Limb (tissue), 2 donors: ENCODE measurements around the gene FBN3.
"Not testable (repeated sequence)": the region's sequence is repeated elsewhere in the genome, so short reads cannot be mapped to it uniquely, and the experiment has no call there.

ENCODE experiments used
- DNase-seq, 2 donors: peaks; one replicate each; pipeline ENCODE4 v3.0.0-alpha.2; 2016; ENCODE audit errors: extremely low spot score in 2 of 2

The FBN3 gene

DNA sequence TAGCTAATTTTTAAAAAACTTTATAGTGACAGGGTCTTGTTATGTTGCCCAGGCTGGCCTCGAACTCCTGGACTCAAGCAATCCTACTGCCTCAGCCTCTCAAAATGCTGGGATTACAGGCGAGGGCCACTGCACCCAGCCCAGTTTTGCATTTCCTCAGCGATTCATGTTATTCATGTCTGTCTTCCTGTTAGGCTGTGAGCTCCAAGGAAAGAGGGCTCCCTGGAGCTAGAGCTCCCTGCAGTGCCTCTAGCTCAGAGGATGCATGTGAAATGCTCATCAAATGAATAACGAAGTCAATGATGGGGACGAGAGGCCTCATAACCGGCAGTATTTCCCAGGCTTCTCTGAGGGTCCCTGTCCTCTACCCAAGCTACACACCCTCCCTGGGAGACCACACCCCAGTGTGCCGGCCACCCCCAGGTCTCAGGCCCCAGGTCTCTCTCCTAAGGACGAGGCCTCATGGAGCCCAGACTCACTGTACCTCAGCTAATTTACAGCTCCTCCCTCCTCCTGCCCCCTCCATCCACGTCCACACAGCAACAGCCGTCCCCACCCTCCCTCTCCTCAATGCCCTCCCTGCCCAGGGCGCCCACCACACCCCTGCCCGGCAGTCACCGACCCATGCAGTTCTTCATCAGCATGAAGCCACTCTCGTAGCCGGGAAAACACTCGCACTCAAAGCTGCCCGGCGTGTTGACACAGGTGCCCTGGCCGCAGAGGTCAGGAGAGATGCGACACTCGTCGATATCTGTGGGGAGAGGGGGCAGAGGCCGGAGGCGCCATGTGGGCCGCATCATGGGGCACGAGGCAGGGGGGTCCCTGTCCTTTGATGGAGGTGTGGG is 28.5 kb downstream of the FBN3 start:
- DNase-seq, result no peak

DNA sequence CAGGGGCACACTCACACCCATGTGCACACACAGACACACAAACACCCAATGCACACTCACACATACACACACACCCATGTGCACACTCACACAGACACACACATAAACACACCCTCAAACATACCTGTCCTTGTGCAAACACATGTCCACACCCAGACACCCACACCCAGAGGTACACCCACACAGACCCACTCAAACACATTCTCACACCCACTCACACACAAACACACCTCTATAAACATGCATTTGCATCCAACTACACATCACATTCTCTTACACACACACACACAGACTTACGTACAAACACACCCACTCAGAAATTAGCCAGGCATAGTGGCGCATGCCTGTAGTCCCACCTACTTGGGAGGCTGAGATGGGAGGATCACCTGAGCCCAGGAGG is 31.4 kb downstream of the FBN3 start:
- no peak for DNase-seq

DNA sequence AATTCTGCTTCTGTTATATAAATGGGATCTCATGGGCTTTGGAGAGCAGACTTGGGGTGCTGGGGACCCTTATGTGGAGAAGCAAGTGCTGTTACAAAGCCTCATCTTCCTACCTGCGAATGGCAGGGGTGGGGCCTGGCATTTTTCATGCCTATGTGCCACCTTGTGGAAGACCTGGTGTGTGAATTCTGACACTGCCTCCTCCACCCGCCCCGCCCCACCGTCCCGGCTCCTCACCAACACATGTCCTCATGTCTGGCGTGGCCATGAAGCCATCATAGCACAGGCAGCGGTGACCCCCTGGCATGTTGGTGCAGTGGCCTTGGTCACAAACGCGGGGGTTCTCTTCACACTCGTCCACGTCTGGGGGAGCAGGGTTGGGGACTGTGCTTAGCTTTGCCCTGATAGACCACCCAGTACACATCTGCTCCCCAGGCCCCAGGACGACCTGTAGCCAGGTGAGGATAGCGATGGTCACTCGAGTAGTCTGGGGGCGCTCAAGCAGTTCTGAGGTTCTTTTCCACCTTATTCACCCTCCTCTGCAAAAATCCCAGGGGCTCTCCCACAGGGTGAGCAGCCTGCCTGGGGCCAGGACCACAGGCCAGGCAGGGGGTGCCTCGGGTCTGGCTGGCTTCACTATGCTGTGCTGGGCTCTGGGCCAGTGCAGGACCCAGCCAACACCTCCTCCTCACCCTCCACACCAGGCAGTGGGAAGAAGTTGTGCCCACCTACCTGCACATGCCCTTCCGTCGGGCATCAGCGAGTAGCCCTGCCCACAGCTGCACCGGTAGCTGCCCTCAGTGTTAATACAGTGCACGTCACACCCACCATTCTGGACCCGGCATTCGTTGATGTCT is 32.7 kb downstream of the FBN3 start:
- no peak for DNase-seq

DNA sequence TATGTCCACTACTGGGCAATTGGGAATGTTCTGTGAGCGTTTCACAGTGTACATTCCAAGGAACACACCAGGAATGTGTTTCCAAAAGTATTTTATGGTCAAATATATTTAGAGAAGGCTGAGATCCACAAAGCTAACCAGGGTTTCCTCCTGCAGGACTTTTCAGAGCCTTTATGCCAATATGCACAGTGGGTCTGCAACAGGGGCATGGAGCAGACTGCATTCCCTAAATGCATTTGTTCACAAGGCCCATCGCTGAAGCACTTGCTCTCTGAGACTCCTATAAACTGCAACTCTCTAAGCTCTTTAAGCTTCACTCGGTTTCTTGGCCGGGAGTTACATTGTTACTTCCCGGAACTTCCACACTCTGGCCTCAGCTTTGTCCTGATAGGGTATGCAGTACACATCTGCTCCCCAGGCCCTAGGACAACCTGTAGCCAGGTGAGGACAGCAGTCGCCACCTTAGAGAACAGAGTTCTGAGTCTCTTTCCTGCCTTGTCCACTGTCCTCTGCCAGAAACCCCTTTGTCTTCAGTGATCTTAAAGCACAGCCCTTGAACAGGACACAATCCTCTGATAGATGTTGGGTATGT is 33.5 kb downstream of the FBN3 start:
- no peak for DNase-seq

- DNase-seq, result no peak
Measured at GRCh38 chr19:8113017-8113416, 36.4 kb downstream of the FBN3 start.

- DNase-seq, result no peak
Measured at GRCh38 chr19:8111376-8111775, 38.0 kb downstream of the FBN3 start.

DNA sequence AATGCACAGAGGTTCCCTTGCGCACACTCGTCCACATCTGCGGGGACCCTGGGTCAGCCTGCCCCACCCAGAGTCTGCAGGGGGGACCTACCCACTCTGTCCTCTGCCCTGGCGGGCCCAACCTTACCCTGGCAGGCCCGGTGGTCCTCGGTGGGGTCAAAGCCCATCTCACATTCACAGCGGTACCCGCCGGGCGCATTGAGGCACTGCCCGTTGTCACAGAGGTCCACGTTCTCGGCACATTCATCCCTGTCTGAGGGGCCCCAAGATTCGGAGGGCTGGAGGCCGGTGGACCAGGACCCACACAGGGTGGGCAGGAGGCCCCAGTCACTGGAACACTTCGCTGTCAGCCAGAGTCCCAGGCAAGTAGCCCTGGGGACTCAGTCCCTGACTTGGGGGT is 38.5 kb downstream of the FBN3 start:
- DNase-seq, result no peak

- DNase-seq, result no peak
Measured at GRCh38 chr19:8109890-8110662, 39.3 kb downstream of the FBN3 start.

- DNase-seq, result no peak
Measured at GRCh38 chr19:8109455-8109854, 39.9 kb downstream of the FBN3 start.

DNA sequence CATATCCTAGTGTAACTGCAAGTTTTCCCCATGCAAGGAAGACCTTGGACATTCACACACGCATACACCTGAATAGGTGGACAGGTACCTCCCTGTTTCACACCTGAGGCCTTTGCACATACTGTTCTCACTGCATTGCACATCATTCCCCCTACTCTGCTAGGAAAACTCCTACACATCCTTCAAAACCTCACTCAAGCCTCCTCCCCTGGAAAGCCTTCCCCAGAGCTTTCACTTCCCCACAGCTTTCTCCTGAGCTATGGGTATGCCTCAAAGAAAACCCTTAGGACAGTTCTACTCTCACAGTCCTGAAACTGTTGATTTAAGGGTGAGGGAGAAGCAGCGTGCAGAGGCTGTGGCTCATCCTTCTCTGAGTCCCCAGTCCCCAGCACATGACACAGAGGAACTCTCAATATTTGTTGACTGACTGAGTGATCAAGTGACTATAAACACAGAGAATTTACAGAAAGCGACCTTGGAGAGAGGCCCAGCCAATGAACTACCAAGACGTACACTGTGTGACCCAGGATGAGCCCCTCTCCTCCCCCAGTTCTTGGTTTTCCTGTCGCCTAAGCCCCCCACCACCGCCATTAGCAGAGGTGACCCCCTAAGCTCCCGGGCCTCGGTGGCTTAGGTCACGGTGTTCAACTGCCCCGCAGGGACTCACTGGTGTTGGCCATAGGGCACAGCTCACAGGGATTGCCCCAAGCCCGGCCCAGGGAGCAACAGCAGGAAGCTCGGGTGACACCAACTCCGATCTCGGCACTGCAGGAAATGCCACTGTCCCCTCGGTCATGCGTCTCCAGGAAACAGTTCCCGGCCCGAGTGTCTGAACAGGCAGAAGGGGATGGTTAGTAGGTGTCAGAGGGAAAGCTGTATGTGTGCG is 40.6 kb downstream of the FBN3 start:
- no peak for DNase-seq

DNA sequence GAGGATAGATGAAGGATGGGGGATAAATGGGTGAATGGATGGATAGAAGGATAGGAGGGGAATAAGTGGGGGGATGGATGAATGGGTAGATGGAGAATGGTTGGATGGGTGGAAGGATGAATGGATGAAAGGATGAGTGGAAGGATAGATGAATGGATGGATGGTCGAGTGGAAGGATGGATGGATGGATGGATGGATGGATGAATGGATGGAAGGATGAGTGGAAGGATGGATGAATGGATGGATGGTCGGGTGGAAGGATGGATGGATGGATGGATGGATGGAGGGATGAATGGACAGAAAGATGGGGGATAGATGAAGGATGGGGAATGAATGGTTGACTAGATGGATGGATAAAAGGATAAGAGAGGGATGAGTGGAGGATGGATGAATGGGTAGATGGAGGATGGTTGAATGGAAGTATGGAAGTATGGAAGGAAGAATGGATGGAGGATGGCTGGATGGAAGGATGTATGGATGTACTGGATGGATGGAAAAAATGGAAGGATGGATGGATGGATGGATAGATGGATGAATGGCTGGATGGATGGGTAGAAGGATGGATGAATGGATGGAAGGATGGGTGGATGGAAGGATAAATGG is 42.0 kb downstream of the FBN3 start:
- DNase-seq, result no peak

DNA sequence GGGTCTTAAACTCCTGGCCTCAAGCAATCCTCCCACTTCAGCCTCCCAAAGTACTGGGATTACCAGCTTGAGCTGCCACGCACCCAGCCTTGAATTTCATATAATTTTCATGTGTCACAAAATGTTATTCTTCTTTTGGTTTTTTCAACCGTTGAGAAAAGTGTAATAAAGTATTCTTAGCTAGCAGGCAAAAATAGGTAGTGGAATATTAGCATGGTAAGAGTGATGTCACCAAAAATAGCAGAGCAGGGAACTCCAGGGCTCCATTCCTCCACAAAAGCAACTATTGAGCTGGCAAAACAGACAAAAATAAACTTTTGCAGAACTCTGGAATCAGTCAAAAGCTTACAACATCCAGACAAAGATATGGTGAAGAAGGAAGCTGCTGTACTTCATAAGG is 43.9 kb downstream of the FBN3 start:
- no peak for DNase-seq

DNA sequence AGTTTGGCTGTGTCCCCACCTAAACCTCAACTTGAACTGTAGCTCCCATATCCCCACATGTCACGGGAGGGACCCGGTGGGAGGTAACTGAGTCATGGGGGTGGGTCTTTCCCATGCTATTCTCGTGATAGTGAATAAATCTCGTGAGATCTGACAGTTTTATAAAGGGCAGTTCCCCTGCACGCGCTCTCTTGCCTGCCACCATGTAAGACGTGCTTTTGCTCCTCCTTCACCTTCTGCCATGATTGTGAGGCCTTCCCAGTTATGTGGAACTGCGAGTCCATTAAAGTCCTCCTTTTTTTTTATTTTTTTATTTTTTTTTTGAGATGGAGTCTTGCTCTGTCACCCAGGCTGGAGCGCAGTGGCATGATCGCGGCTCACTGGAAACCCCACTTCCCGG is 47.5 kb downstream of the FBN3 start:
- not testable (repeated sequence) for DNase-seq

DNA sequence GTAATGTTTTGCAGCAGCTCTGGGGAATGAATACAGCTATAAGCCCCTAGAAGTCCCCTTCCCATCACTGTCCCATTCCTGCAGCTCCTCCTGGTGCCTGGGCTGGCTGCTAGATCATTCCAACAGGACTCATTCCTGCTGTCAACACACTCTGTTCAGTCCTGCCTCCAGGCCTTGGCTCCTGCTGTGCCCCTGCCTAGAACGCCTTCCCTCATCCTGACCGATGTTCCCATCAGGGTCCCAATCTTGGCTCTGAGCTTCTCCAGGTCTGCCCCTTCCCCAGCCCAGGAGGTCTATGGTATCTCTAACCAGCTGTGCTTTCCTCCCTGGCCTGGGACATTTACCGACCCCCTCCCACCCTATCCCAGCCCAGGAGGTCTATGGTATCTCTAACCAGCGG is 48.1 kb downstream of the FBN3 start:
- DNase-seq, result no peak

DNA sequence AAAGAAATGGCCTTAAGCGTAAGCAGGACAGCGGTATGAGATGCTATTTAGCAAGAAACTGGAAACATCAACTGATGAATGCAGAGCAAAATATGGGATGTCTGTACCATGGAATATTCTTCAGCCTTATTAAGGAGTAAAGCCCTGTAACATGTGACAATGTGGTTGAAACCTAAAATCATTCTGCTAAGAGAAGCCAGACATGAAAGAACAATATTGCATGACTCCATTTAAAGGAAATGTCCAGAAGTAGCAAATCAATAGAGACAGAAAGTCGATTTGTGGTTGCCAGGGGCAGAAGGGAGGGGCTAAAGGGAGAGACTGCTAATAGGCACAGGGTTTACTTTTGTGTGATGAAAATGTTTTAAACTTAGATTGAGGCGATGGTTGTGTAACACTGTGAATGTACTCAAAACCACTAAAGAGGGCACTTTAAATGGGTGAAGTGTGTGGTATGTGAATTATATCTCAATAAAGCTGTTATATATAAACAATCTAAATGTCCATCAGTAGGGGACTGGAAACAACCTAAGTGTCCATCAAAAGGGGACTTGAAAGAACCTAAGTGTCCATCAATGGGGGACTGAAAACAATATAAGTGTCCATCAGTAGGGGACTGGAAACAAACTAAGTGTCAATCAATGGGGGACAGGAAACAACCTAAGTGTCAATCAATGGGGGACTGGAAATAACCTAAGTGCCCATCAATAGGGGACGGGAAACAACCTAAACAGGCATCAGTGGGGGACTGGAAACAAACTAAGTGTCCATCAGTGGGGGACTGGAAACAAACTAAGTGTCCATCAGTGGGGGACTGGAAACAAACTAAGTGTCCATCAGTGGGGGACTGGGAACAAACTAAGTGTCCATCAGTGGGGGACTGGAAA is 51.5 kb downstream of the FBN3 start:
- no peak for DNase-seq

- no peak for DNase-seq
Measured at GRCh38 chr19:8097198-8097597, 52.2 kb downstream of the FBN3 start.

- no peak for DNase-seq
Measured at GRCh38 chr19:8096071-8096470, 53.3 kb downstream of the FBN3 start.

- no peak for DNase-seq
Measured at GRCh38 chr19:8095354-8095886, 54.0 kb downstream of the FBN3 start.

DNA sequence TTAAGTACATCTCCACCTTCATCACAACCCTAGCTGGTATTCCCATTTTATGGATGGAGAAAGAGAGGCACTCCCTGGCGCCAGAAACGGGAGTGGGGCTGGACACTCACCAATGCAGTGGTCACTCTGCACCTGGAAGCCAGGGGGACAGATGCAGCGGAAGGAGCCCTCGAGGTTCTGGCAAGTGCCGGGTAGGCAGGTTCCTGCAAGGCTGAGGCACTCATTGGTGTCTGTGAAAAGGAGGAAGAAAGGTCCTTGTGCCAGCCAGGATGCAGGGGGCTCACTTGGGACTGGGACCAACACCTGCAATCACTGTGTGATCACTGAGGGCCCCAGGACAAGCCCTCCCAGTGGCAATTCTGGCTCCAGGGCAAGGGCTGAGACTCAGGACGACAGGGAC is 55.1 kb downstream of the FBN3 start:
- no peak for DNase-seq
